Activated CD4-positive, CD25-positive, alpha-beta regulatory T cell treated with anti-CD3 and anti-CD28 coated beads, Interleukin-2, amount 50 U/mL, for 72 hours (primary cell): ENCODE measurements around the gene SELENOF.
"Not testable (repeated sequence)": the region's sequence is repeated elsewhere in the genome, so short reads cannot be mapped to it uniquely, and the experiment has no call there.

ENCODE experiments used
- DNase-seq: peaks from one replicate; pipeline ENCODE4 v3.0.0; 2021

Gene SELENOF

GRCh38 chr1:86854352-86854751 is 59.6 kb downstream of the SELENOF start:
- DNase-seq, result no peak

- no peak for DNase-seq
Measured at GRCh38 chr1:86852782-86853408, 61.0 kb downstream of the SELENOF start.

- no peak for DNase-seq
Measured at GRCh38 chr1:86852289-86852688, 61.6 kb downstream of the SELENOF start.

GRCh38 chr1:86849756-86850155 is 64.2 kb downstream of the SELENOF start:
- DNase-seq, result no peak

GRCh38 chr1:86848654-86849053 is 65.3 kb downstream of the SELENOF start:
- DNase-seq, result no peak

- DNase-seq, result no peak
Measured at GRCh38 chr1:86846164-86846647, 67.7 kb downstream of the SELENOF start.

- no peak for DNase-seq
Measured at GRCh38 chr1:86845514-86845913, 68.4 kb downstream of the SELENOF start.

- no peak for DNase-seq
Measured at GRCh38 chr1:86841116-86841515, 72.8 kb downstream of the SELENOF start.

- peak; percentile 39 for DNase-seq
Measured at GRCh38 chr1:86833461-86834215, 80.3 kb downstream of the SELENOF start.

- no peak for DNase-seq
Measured at GRCh38 chr1:86832433-86832832, 81.5 kb downstream of the SELENOF start.

GRCh38 chr1:86829321-86829720 is 84.6 kb downstream of the SELENOF start:
- no peak for DNase-seq

- DNase-seq, result no peak
Measured at GRCh38 chr1:86828024-86828423, 85.9 kb downstream of the SELENOF start.

GRCh38 chr1:86826856-86827255 is 87.1 kb downstream of the SELENOF start:
- DNase-seq, result no peak

- DNase-seq, result no peak
Measured at GRCh38 chr1:86825319-86825718, 88.6 kb downstream of the SELENOF start.

GRCh38 chr1:86823821-86824500 is 90.0 kb downstream of the SELENOF start:
- no peak for DNase-seq

GRCh38 chr1:86823386-86823785 is 90.5 kb downstream of the SELENOF start:
- DNase-seq, result no peak

- DNase-seq, result no peak
Measured at GRCh38 chr1:86822459-86822858, 91.5 kb downstream of the SELENOF start.

GRCh38 chr1:86821956-86822355 is 92.0 kb downstream of the SELENOF start:
- DNase-seq, result no peak

GRCh38 chr1:86819970-86820369 is 94.0 kb downstream of the SELENOF start:
- not testable (repeated sequence) for DNase-seq

GRCh38 chr1:86817246-86817826 is 96.6 kb downstream of the SELENOF start:
- not testable (repeated sequence) for DNase-seq

- DNase-seq, result not testable (repeated sequence)
Measured at GRCh38 chr1:86814118-86814517, 99.8 kb downstream of the SELENOF start.
